Pancreas (tissue), 10 donors: ENCODE results near the gene NOC4L. TPM values are rescaled to one million over a fixed set of nuclear protein-coding genes. Genes with fewer than 3 reads are reported as not detected.
A peak's percentile ranks its signal among the peaks of the same experiment; 100 is the strongest.

Experiments used
- ATAC-seq, 4 donors: fragments of 200-7000 bp; cut with Tn5 transposase; one replicate each; pipeline versions ENCODE4 v1.8.0 to v1.9.1; 2020; ENCODE audit warnings: mild to moderate bottlenecking in 4 of 4, moderate library complexity in 4 of 4
- DNase-seq, 6 donors: peaks; one replicate each; pipeline ENCODE4 v3.0.0-alpha.2; 2020
- FAIRE-seq: peaks from 2 replicates; lab custom pipeline; 2012; peaks lifted over from hg19 to GRCh38; lab: Jason Lieb, UNC
- H3K27ac ChIP-seq, 4 donors: fragments of 200-600 bp; sonication (generic); 1 replicate in 3 of 4; 2 replicates in 1 of 4; pipeline versions ENCODE4 v1.5.0 to v1.8.0; 2020
- H3K27me3 ChIP-seq, 4 donors: fragments of 200-600 bp; one replicate each; pipeline ENCODE4 v1.8.0; 2021
- H3K36me3 ChIP-seq, 3 donors: fragments of 200-600 bp; sonication (generic) in 1 of 3; one replicate each; pipeline versions ENCODE4 v1.5.0 to v1.8.0; 2020 to 2021
- H3K4me1 ChIP-seq, 3 donors: fragments of 200-600 bp; one replicate each; pipeline ENCODE4 v1.8.0; 2021
- H3K4me3 ChIP-seq, 4 donors: fragments of 200-600 bp; sonication (generic) in 2 of 4; one replicate each; pipeline versions ENCODE4 v1.5.0 to v1.8.0; 2020 to 2021
- H3K9me3 ChIP-seq, 4 donors: fragments of 200-600 bp; one replicate each; pipeline ENCODE4 v1.8.0; 2021
- CTCF ChIP-seq, 4 donors: fragments of 200-600 bp; sonication (generic) in 3 of 4; IDR thresholded peaks; one replicate each; pipeline versions ENCODE4 v1.5.0 to v1.8.0; 2021; ENCODE audit warnings: antibody characterized with exemption in 4 of 4
- WGBS, 2 donors: extraction: QIAGEN DNeasy Blood & Tissue Kit; methylation state at CpG; one replicate each; pipeline ENCODE4 v1.1.7; 2013; 5-methylcytosine and 5-hydroxymethylcytosine counted together
- intact Hi-C, 3 donors: fragments of 100-400 bp; cut with DNase I; formaldehyde crosslinking; loops; one replicate each; pipeline versions ENCODE4 v1.11.1 to v1.14.2; 2022
- polyA plus RNA-seq, 2 donors: library from polyadenylated mRNA; stranded (reverse); fragments of 200-250 nt; gene quantifications; one replicate each; pipeline ENCODE4 v1.2.3, GENCODE V29; 2013
- total RNA-seq, 6 donors: library from RNA; stranded (reverse); fragmentation: NEBNext Ultra II Directional in 4 of 6; extraction: Animal tissue kit (Norgen Biotek cat#: 25700) in 4 of 6; gene quantifications; one replicate each; pipeline versions ENCODE4 v1.2.1 to v1.2.4, GENCODE V29; 2021 to 2023
- donor health status: healthy with polysubstance abuse.
- donor health status: DM: no; HTN: no; CAD: no; lungs with moderate emphysema.
- donor health status: DM: no; HTN: no; CAD: no.
- donor health status: control.
- donor health status: control.
- donor health status: Bipolar disorder and iron deficiency.
- donor health status: DM: yes; HTN: yes; CAD: no.
- donor health status: DM: no; HTN: no; CAD: no.
- donor health status: DM: no; HTN: no; CAD: no.
- donor health status: DM: yes; HTN: yes; CAD: no.

The NOC4L gene
- total and polyA plus RNA-seq, 8 donors, result 6.8 to 45.8 (median 8.8) TPM

- Histone ChIP-seq H3K4me3 (no peak overlapping the region), H3K27ac (no peak overlapping the region), H3K27me3 (no peaks in the 10 kb centered on the region), H3K9me3 (no peaks in the 10 kb centered on the region), H3K36me3 (peaks cover 0 to 15% (median 0%) of the 10 kb centered on the region in 3 donors), H3K4me1 (no peaks in the 10 kb centered on the region)
- FAIRE-seq, result no peak
- ATAC-seq, result no peak
- no peak for DNase-seq
- no peak for TF ChIP-seq CTCF (IDR thresholded peaks at IDR 0.05)
- intact Hi-C loops, result no loop called here
- 96 to 98% methylated on average over 9 of the region's 9 CpGs for WGBS, 2 donors
Observed at GRCh38 chr12:132115500-132115899, 28.8 kb upstream of the NOC4L start.

- no peak for FAIRE-seq
- no peak for DNase-seq
- H3K36me3 ChIP-seq, result peaks cover 0 to 11% (median 0%) of the 10 kb centered on the region in 3 donors
- no peaks in the 10 kb centered on the region for H3K4me1 ChIP-seq
- TF ChIP-seq CTCF (IDR thresholded peaks at IDR 0.05), result no peak
- H3K27me3 ChIP-seq, result no peaks in the 10 kb centered on the region
- intact Hi-C loops, result no loop called here
- 97% methylated on average over 57 to 58 of the region's 58 CpGs for WGBS, 2 donors
- no peak overlapping the region for H3K27ac ChIP-seq
- H3K9me3 ChIP-seq, result no peaks in the 10 kb centered on the region
- no peak overlapping the region for H3K4me3 ChIP-seq
- peak in 1 of 4 donors; percentile 12 for ATAC-seq
Observed at GRCh38 chr12:132116709-132117557, 27.3 kb upstream of the NOC4L start.

- Histone ChIP-seq H3K9me3 (no peaks in the 10 kb centered on the region), H3K4me3 (no peak overlapping the region), H3K27ac (no peak overlapping the region), H3K36me3 (peaks cover 0 to 11% (median 0%) of the 10 kb centered on the region in 3 donors), H3K4me1 (no peaks in the 10 kb centered on the region), H3K27me3 (no peaks in the 10 kb centered on the region)
- no peak for FAIRE-seq
- intact Hi-C loops, result no loop called here
- no peak for ATAC-seq
- WGBS, 2 donors, result 96% methylated on average over 10 of the region's 10 CpGs
- no peak for TF ChIP-seq CTCF (IDR thresholded peaks at IDR 0.05)
- no peak for DNase-seq
Observed at GRCh38 chr12:132117558-132117875, 26.7 kb upstream of the NOC4L start.

GRCh38 chr12:132118876-132119275 lies 25.4 kb upstream of the NOC4L start:
- WGBS, 2 donors, result 92 to 94% methylated on average over 22 of the region's 22 CpGs
- Histone ChIP-seq H3K4me3 (no peak overlapping the region), H3K36me3 (peaks cover 0 to 11% (median 0%) of the 10 kb centered on the region in 3 donors), H3K27me3 (no peaks in the 10 kb centered on the region), H3K9me3 (no peaks in the 10 kb centered on the region), H3K4me1 (no peaks in the 10 kb centered on the region), H3K27ac (no peak overlapping the region)
- no peak for TF ChIP-seq CTCF (IDR thresholded peaks at IDR 0.05)
- DNase-seq (no peak), ATAC-seq (no peak), FAIRE-seq (no peak)
- intact Hi-C loops, result no loop called here

GRCh38 chr12:132121283-132121682 lies 23.0 kb upstream of the NOC4L start:
- Histone ChIP-seq H3K27ac (no peak overlapping the region), H3K4me1 (no peaks in the 10 kb centered on the region), H3K4me3 (no peak overlapping the region), H3K36me3 (peaks cover 0 to 5% (median 0%) of the 10 kb centered on the region in 3 donors), H3K9me3 (no peaks in the 10 kb centered on the region), H3K27me3 (no peaks in the 10 kb centered on the region)
- intact Hi-C loops, result no loop called here
- TF ChIP-seq CTCF (IDR thresholded peaks at IDR 0.05), result no peak
- FAIRE-seq (no peak), DNase-seq (no peak), ATAC-seq (no peak)
- WGBS, 2 donors, result 90 to 93% methylated on average over 14 of the region's 14 CpGs
